Trophoblast cell (in vitro differentiated cells and primary cell): ENCODE measurements around the gene SSH3.

ENCODE experiments used
- DNase-seq, 2 donors: peaks; one replicate each; pipeline ENCODE4 v3.0.0-alpha.2; 2016
- H2AFZ ChIP-seq: 2 replicates; pipeline ENCODE4 v1.6.1; 2013; ENCODE audit warnings: low read length, moderate library complexity, mild to moderate bottlenecking; ENCODE audit not compliant: insufficient read depth, poor library complexity
- H2AK5ac ChIP-seq: 2 replicates; pipeline ENCODE4 v1.6.1; 2013; ENCODE audit warnings: mild to moderate bottlenecking, low read length
- H2BK120ac ChIP-seq: 2 replicates; pipeline ENCODE4 v1.6.1; 2013; ENCODE audit warnings: low read length, mild to moderate bottlenecking, moderate library complexity; ENCODE audit not compliant: insufficient read depth, poor library complexity
- H2BK12ac ChIP-seq: 2 replicates; pipeline ENCODE4 v1.6.1; 2013; ENCODE audit warnings: mild to moderate bottlenecking, low read length, moderate library complexity
- H2BK5ac ChIP-seq: 2 replicates; pipeline ENCODE4 v1.6.1; 2013; ENCODE audit warnings: low read length, low read depth, moderate library complexity, mild to moderate bottlenecking; ENCODE audit not compliant: poor library complexity
- H3K14ac ChIP-seq: 2 replicates; pipeline ENCODE4 v1.6.1; 2013; ENCODE audit warnings: mild to moderate bottlenecking, low read length
- H3K18ac ChIP-seq: 2 replicates; pipeline ENCODE4 v1.6.1; 2013; ENCODE audit warnings: mild to moderate bottlenecking, low read length
- H3K23ac ChIP-seq: 2 replicates; pipeline ENCODE4 v1.6.1; 2013; ENCODE audit warnings: low read length
- H3K27ac ChIP-seq: 2 replicates; pipeline ENCODE4 v1.5.1; 2013; ENCODE audit warnings: low read depth, mild to moderate bottlenecking, inconsistent platforms, low read length, moderate library complexity
- H3K27me3 ChIP-seq: 2 replicates; pipeline ENCODE4 v1.6.1; 2013; ENCODE audit warnings: inconsistent platforms, mild to moderate bottlenecking, low read length, moderate library complexity; ENCODE audit not compliant: insufficient read depth
- H3K36me3 ChIP-seq, 2 experiments: 1 replicate in 1 of 2; 2 replicates in 1 of 2; pipeline ENCODE4 v1.6.1; 2013; ENCODE audit warnings: low read length in 2 of 2, mild to moderate bottlenecking in 2 of 2, moderate library complexity in 1 of 2; ENCODE audit not compliant: insufficient read depth in 2 of 2, control insufficient read depth in 1 of 2
- H3K4ac ChIP-seq: 2 replicates; pipeline ENCODE4 v1.6.1; 2013; ENCODE audit warnings: low read depth, mild to moderate bottlenecking, low read length, moderate library complexity
- H3K4me1 ChIP-seq, 2 experiments: 1 replicate in 1 of 2; 2 replicates in 1 of 2; pipeline ENCODE4 v1.6.1; 2013; ENCODE audit warnings: low read length in 2 of 2, mild to moderate bottlenecking in 2 of 2, moderate library complexity in 1 of 2; ENCODE audit not compliant: insufficient read depth in 2 of 2, control insufficient read depth in 1 of 2
- H3K4me2 ChIP-seq: 2 replicates; pipeline ENCODE4 v1.6.1; 2013; ENCODE audit warnings: inconsistent platforms, mild to moderate bottlenecking, low read length, moderate library complexity
- H3K4me3 ChIP-seq: 2 replicates; pipeline ENCODE4 v1.5.1; 2013; ENCODE audit warnings: mild to moderate bottlenecking, low read depth, low read length, inconsistent platforms
- H3K79me1 ChIP-seq: one replicate; pipeline ENCODE4 v1.6.1; 2013; ENCODE audit warnings: low read length
- H3K79me2 ChIP-seq: 2 replicates; pipeline ENCODE4 v1.6.1; 2013; ENCODE audit warnings: low read length, mild to moderate bottlenecking; ENCODE audit not compliant: control insufficient read depth, insufficient read depth, poor library complexity
- H3K9ac ChIP-seq: 2 replicates; pipeline ENCODE4 v1.6.1; 2013; ENCODE audit warnings: mild to moderate bottlenecking, low read length
- H3K9me3 ChIP-seq: 2 replicates; pipeline ENCODE4 v1.6.1; 2013; ENCODE audit warnings: low read depth, mild to moderate bottlenecking, control low read depth, inconsistent platforms, low read length; ENCODE audit not compliant: insufficient read depth
- H4K12ac ChIP-seq: 2 replicates; pipeline ENCODE4 v1.6.1; 2013; ENCODE audit warnings: low read depth, mild to moderate bottlenecking, low read length, moderate library complexity
- H4K8ac ChIP-seq: 2 replicates; pipeline ENCODE4 v1.6.1; 2013; ENCODE audit warnings: low read depth, mild to moderate bottlenecking, low read length, moderate library complexity
- H4K91ac ChIP-seq: one replicate; pipeline ENCODE4 v1.6.1; 2013; ENCODE audit warnings: low read depth, mild to moderate bottlenecking, low read length, moderate library complexity
- WGBS: extraction: QIAGEN DNeasy Blood & Tissue Kit; methylation state at CpG from one replicate; pipeline ENCODE4 v1.1.7; 2013; ENCODE audit warnings: missing lambda C conversion rate; ENCODE audit not compliant: insufficient read length, insufficient coverage; ENCODE audit errors: extremely low coverage; 5-methylcytosine and 5-hydroxymethylcytosine counted together

Gene SSH3

DNA sequence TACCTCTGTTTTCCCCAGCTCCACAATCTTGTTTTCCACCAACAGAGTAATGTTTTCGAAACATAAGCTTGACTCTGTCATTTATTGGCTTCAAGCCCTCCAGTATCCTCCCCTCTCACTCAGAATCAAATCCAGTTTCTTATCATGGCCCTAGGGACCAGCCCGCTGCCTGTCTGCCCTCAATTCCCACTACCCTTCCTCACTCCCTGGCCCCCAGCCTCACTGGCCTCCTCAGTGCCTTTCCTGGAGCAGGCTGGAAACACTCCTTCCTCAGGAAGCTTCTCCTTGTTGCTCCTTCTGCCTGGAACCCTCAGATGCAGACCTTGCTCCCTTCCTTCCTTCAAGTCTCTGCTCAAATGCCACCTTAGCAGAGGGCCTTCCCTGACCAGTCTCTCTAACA is 46.1 kb downstream of the SSH3 start:
- WGBS, result no CpG with 5 or more reads among the region's 2 CpGs

GRCh38 chr11:67349928-67350465 is 46.7 kb downstream of the SSH3 start:
- peaks cover 14 to 18% of the 10 kb centered on the region in 2 experiments for H3K4me1 ChIP-seq
- peaks cover 7% of the 10 kb centered on the region for H3K79me2 ChIP-seq
- H3K9ac ChIP-seq, result no peak overlapping the region
- no CpG with 5 or more reads among the region's 4 CpGs for WGBS
- H3K9me3 ChIP-seq, result no peaks in the 10 kb centered on the region
- H4K91ac ChIP-seq, result no peak overlapping the region
- no peak overlapping the region for H2BK120ac ChIP-seq
- H3K27ac ChIP-seq, result no peak overlapping the region
- H4K12ac ChIP-seq, result no peak overlapping the region
- no peak for DNase-seq
- no peak overlapping the region for H2BK5ac ChIP-seq
- H3K18ac ChIP-seq, result no peak overlapping the region
- H4K8ac ChIP-seq, result no peak overlapping the region
- H2BK12ac ChIP-seq, result no peak overlapping the region
- H3K4me2 ChIP-seq, result no peak overlapping the region
- no peaks in the 10 kb centered on the region for H3K36me3 ChIP-seq
- no peaks in the 10 kb centered on the region for H3K27me3 ChIP-seq
- no peak overlapping the region for H3K4me3 ChIP-seq
- H3K23ac ChIP-seq, result no peak overlapping the region
- H3K79me1 ChIP-seq, result peaks cover 16% of the 10 kb centered on the region
- no peak overlapping the region for H3K4ac ChIP-seq
- H2AK5ac ChIP-seq, result no peak overlapping the region
- no peak overlapping the region for H3K14ac ChIP-seq
- H2AFZ ChIP-seq, result no peak overlapping the region

More for the DNA sequence above, 46.1 kb downstream of the SSH3 start:
- H3K27ac ChIP-seq, result no peak overlapping the region
- H4K12ac ChIP-seq, result no peak overlapping the region
- no peak overlapping the region for H2BK120ac ChIP-seq
- H3K36me3 ChIP-seq, result no peaks in the 10 kb centered on the region
- H3K27me3 ChIP-seq, result no peaks in the 10 kb centered on the region
- no peak overlapping the region for H3K9ac ChIP-seq
- H3K79me1 ChIP-seq, result peaks cover 13% of the 10 kb centered on the region
- no peak overlapping the region for H2BK5ac ChIP-seq
- H2BK12ac ChIP-seq, result no peak overlapping the region
- H3K4me3 ChIP-seq, result no peak overlapping the region
- no peak for DNase-seq
- no peak overlapping the region for H3K4me2 ChIP-seq
- peaks cover 7% of the 10 kb centered on the region for H3K79me2 ChIP-seq
- H3K9me3 ChIP-seq, result no peaks in the 10 kb centered on the region
- H3K14ac ChIP-seq, result no peak overlapping the region
- H4K91ac ChIP-seq, result no peak overlapping the region
- H2AK5ac ChIP-seq, result no peak overlapping the region
- no peak overlapping the region for H3K23ac ChIP-seq
- no peak overlapping the region for H3K18ac ChIP-seq
- no peak overlapping the region for H4K8ac ChIP-seq
- peaks cover 11 to 13% of the 10 kb centered on the region in 2 experiments for H3K4me1 ChIP-seq
- H2AFZ ChIP-seq, result no peak overlapping the region
- no peak overlapping the region for H3K4ac ChIP-seq

DNA sequence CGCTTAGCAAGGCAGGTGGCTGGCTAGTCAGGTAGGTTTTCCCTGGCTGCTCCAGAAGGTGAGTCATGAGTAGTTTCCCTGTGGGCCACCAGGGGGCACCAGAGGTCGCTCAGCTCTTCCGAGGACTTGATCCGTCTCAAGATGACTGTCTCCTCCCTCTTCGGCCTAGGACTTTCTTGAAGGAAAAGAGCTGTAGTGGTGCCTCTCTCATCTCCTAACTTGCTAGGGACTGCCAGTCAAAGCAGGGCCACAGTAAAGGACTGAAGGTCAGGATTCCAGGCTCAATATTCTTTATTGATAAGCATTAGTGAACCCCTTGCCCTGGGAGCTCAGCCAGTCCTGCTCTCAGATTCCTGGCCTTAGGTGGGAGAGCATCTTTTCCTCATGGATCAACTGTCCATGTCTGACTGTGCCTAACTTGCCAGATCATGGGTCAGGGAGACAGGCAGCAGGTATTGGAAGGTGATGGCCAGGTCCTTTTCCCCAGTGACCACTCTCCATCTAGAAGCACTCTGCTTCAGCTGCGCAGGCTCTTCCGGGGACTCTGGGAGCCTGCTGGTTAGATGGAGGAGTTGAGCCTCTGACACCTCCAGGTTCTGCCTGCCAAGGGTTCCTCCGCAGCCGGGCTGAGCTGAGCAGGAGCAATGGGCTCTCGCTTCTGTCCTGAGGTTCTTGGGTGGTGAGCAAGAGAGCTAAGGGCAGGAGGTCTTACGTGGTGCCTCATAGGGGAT is 48.1 kb downstream of the SSH3 start:
- H3K4me1 ChIP-seq, result peaks cover 18 to 21% of the 10 kb centered on the region in 2 experiments

GRCh38 chr11:67352546-67353316 is 49.4 kb downstream of the SSH3 start:
- Histone ChIP-seq H4K8ac (peak overlapping the region; percentile 84), H2AFZ (peak overlapping the region; percentile 27), H3K4ac (peak overlapping the region; percentile 29), H3K9me3 (no peaks in the 10 kb centered on the region), H3K4me1 (peaks cover 18 to 25% of the 10 kb centered on the region in 2 experiments), H3K36me3 (no peaks in the 10 kb centered on the region), H3K4me2 (peak overlapping the region; percentile 87), H3K23ac (peak overlapping the region; percentile 6), H3K14ac (peak overlapping the region; percentile 80), H2BK12ac (peak overlapping the region; percentile 7), H4K12ac (peak overlapping the region; percentile 26), H3K79me2 (peaks cover 9% of the 10 kb centered on the region), H3K18ac (peak overlapping the region; percentile 36), H3K79me1 (peaks cover 19% of the 10 kb centered on the region), H2AK5ac (peak overlapping the region; percentile 86), H3K27me3 (no peaks in the 10 kb centered on the region), H2BK5ac (peak overlapping the region; percentile 54), H2BK120ac (peak overlapping the region; percentile 22), H4K91ac (peak overlapping the region; percentile 78), H3K9ac (peak overlapping the region; percentile 71), H3K4me3 (peak overlapping the region; percentile 80), H3K27ac (peak overlapping the region; percentile 89)
- WGBS, result no CpG with 5 or more reads among the region's 25 CpGs
- peak; percentile 23 to 55 for DNase-seq

More for the DNA sequence above, 48.1 kb downstream of the SSH3 start:
- Histone ChIP-seq H3K36me3 (no peaks in the 10 kb centered on the region), H3K79me2 (peaks cover 9% of the 10 kb centered on the region), H3K9me3 (no peaks in the 10 kb centered on the region), H4K12ac (no peak overlapping the region), H2BK5ac (no peak overlapping the region), H3K4me2 (no peak overlapping the region), H3K9ac (no peak overlapping the region), H3K14ac (no peak overlapping the region), H2AFZ (no peak overlapping the region), H3K4ac (no peak overlapping the region), H3K23ac (no peak overlapping the region), H2BK12ac (no peak overlapping the region), H3K18ac (no peak overlapping the region), H3K4me3 (no peak overlapping the region), H3K27me3 (no peaks in the 10 kb centered on the region), H2BK120ac (no peak overlapping the region), H3K79me1 (peaks cover 19% of the 10 kb centered on the region), H3K27ac (no peak overlapping the region), H4K91ac (no peak overlapping the region), H2AK5ac (no peak overlapping the region), H4K8ac (no peak overlapping the region)
- peak; percentile 81 to 95 for DNase-seq
- no CpG with 5 or more reads among the region's 11 CpGs for WGBS
